ENCODE measurements around the gene ZNF212.

ZNF212 gene

GRCh38 chr7:149281508-149282330 lies 42.3 kb downstream of the ZNF212 start:
- no peak overlapping the region for H3K27ac Mint-ChIP-seq

GRCh38 chr7:149282331-149282655 lies 42.8 kb downstream of the ZNF212 start:
- H3K27ac Mint-ChIP-seq = peak overlapping the region; percentile 69

More at GRCh38 chr7:149281508-149282330, 42.3 kb downstream of the ZNF212 start:
- no peaks in the 10 kb centered on the region for H3K27me3 Mint-ChIP-seq
- peaks cover 32% of the 10 kb centered on the region for H3K4me1 Mint-ChIP-seq (ENCODE audit: low read depth)
- peaks cover 61% of the 10 kb centered on the region for H3K36me3 Mint-ChIP-seq (ENCODE audit: low read depth)
- no peak overlapping the region for H3K4me3 Mint-ChIP-seq
- DNase-seq = no peak
- no peaks in the 10 kb centered on the region for H3K9me3 Mint-ChIP-seq

DNA sequence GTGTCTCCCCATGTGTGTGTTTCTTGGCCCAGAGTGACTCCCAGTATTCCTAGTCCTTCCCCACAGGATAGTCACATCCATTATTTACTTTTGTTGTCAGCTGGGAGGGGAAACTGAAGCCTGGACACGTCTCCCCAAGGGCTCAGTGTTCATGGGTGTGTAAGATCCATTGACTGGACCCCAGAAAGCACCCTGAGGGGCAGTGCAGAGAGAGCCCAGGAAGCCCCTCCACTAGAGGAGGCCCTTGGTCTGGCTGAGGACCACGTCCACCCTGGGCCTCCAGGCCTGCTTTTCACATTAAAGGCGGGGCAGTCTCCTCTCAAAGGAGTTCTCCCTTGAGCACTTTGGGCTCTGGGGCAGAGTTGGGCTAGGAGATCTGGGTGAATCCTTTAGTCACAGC lies 43.9 kb downstream of the ZNF212 start:
- H3K36me3 Mint-ChIP-seq (ENCODE audit: low read depth) = peaks cover 56% of the 10 kb centered on the region
- H3K27me3 Mint-ChIP-seq = no peaks in the 10 kb centered on the region
- peak overlapping the region; percentile 55 for H3K27ac Mint-ChIP-seq
- no peaks in the 10 kb centered on the region for H3K9me3 Mint-ChIP-seq
- H3K4me3 Mint-ChIP-seq = no peak overlapping the region
- peaks cover 47% of the 10 kb centered on the region for H3K4me1 Mint-ChIP-seq (ENCODE audit: low read depth)
- DNase-seq = no peak

More at GRCh38 chr7:149282331-149282655, 42.8 kb downstream of the ZNF212 start:
- Mint-ChIP-seq H3K4me3 (no peak overlapping the region), H3K36me3 (ENCODE audit: low read depth) (peaks cover 56% of the 10 kb centered on the region), H3K27me3 (no peaks in the 10 kb centered on the region), H3K9me3 (no peaks in the 10 kb centered on the region), H3K4me1 (ENCODE audit: low read depth) (peaks cover 38% of the 10 kb centered on the region)
- DNase-seq = no peak

- no peaks in the 10 kb centered on the region for H3K27me3 Mint-ChIP-seq
- H3K4me3 Mint-ChIP-seq = no peak overlapping the region
- H3K9me3 Mint-ChIP-seq = no peaks in the 10 kb centered on the region
- H3K27ac Mint-ChIP-seq = peak overlapping the region; percentile 77
- H3K36me3 Mint-ChIP-seq (ENCODE audit: low read depth) = peaks cover 54% of the 10 kb centered on the region
- peak; percentile 52 for DNase-seq
- peaks cover 47% of the 10 kb centered on the region for H3K4me1 Mint-ChIP-seq (ENCODE audit: low read depth)
Measured at GRCh38 chr7:149284343-149284742, 44.9 kb downstream of the ZNF212 start.

GRCh38 chr7:149284850-149285585 lies 45.6 kb downstream of the ZNF212 start:
- Mint-ChIP-seq H3K27ac (peak overlapping the region; percentile 77), H3K27me3 (no peaks in the 10 kb centered on the region), H3K4me1 (ENCODE audit: low read depth) (peaks cover 47% of the 10 kb centered on the region), H3K4me3 (peak overlapping the region; percentile 83), H3K9me3 (no peaks in the 10 kb centered on the region), H3K36me3 (ENCODE audit: low read depth) (peaks cover 54% of the 10 kb centered on the region)
- DNase-seq = peak; percentile 99

- Mint-ChIP-seq H3K4me3 (peak overlapping the region; percentile 83), H3K9me3 (no peaks in the 10 kb centered on the region), H3K36me3 (ENCODE audit: low read depth) (peaks cover 52% of the 10 kb centered on the region), H3K27me3 (no peaks in the 10 kb centered on the region), H3K4me1 (ENCODE audit: low read depth) (peaks cover 47% of the 10 kb centered on the region), H3K27ac (peak overlapping the region; percentile 82)
- DNase-seq = no peak
Measured at GRCh38 chr7:149285603-149286002, 46.2 kb downstream of the ZNF212 start.

DNA sequence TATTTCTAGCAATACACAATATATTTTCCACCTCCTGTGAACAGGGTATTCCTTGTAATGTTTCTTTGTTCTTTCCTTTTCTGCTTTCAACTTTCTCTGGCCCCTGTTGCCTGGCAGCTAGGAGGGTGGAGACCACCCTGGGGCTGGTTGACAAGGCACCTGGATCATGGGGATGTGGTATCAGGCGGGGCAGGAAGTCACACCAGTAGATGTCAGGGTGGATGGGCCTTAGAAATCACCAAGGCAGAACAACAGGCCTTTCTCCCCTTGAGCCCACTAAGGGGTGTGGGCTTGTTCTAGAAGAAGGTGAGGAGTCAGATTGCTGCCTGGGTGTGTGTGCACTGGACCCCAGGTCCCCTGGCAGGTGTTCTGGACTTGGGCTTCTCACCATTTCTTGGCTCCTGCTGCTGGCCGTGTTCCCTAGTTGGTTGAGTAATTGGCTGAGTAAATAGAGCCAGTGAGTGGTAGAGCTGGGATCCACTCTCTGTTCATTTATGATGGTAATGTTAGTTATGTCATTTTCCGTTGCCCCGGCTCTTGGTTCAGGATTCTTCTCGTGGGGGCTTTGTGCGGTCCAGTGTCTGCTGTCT lies 47.5 kb downstream of the ZNF212 start:
- Mint-ChIP-seq H3K4me1 (ENCODE audit: low read depth) (peaks cover 50% of the 10 kb centered on the region), H3K27ac (no peak overlapping the region), H3K36me3 (ENCODE audit: low read depth) (peaks cover 46% of the 10 kb centered on the region), H3K9me3 (no peaks in the 10 kb centered on the region), H3K4me3 (no peak overlapping the region), H3K27me3 (no peaks in the 10 kb centered on the region)
- peak; percentile 15 for DNase-seq

DNA sequence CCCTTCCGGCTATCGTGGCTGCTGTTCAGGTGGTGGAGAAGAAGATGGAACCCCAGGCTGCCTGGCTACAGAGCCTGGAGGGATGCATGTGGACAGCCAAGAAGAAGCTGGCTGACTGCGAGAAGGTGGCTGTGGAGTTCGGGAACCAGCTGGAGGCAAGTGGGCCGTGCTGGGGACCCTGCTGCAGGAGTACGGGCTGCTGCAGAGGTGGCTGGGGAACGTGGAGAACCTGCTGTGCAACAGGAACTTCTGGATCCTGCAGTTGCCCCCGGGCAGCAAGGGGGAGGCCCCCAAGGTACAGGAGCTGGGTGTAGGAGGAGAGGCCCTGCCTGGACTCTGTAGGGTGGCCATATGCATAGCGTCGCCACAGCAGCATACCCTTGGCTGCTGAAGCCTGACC lies 48.2 kb downstream of the ZNF212 start:
- Mint-ChIP-seq H3K36me3 (ENCODE audit: low read depth) (peaks cover 47% of the 10 kb centered on the region), H3K4me1 (ENCODE audit: low read depth) (peaks cover 46% of the 10 kb centered on the region), H3K9me3 (no peaks in the 10 kb centered on the region), H3K4me3 (no peak overlapping the region), H3K27ac (no peak overlapping the region), H3K27me3 (no peaks in the 10 kb centered on the region)
- DNase-seq = no peak

DNA sequence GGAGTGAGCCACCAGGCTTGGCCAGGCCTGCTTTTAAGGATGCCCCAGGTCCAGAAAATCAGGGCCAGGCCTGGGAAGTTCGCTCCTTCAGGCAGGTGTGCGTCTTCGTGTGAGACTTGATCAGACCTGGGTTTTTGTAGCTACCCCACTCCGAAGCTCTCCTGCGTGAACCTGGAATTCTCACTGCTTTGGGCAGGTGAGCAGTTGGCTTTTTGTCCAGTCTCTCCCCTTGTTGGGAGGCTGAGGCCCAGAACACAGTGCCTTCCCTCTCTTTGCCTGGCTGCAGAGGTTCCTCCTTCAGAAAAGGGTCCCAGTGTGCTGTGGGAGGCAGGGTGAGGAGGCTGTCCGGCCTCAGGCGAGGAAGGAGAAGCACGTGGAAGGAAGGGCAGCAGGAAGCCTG lies 49.8 kb downstream of the ZNF212 start:
- Mint-ChIP-seq H3K4me3 (no peak overlapping the region), H3K27ac (no peak overlapping the region)

GRCh38 chr7:149289856-149290255 lies 50.4 kb downstream of the ZNF212 start:
- no peak for DNase-seq
- Mint-ChIP-seq H3K27me3 (no peaks in the 10 kb centered on the region), H3K9me3 (no peaks in the 10 kb centered on the region), H3K27ac (no peak overlapping the region), H3K4me3 (no peak overlapping the region), H3K4me1 (ENCODE audit: low read depth) (peaks cover 33% of the 10 kb centered on the region), H3K36me3 (ENCODE audit: low read depth) (peaks cover 53% of the 10 kb centered on the region)

More for the DNA sequence above, 49.8 kb downstream of the ZNF212 start:
- H3K4me1 Mint-ChIP-seq (ENCODE audit: low read depth) = peaks cover 39% of the 10 kb centered on the region
- no peaks in the 10 kb centered on the region for H3K9me3 Mint-ChIP-seq
- no peak for DNase-seq
- H3K27me3 Mint-ChIP-seq = no peaks in the 10 kb centered on the region
- H3K36me3 Mint-ChIP-seq (ENCODE audit: low read depth) = peaks cover 52% of the 10 kb centered on the region

GRCh38 chr7:149291036-149291780 lies 51.8 kb downstream of the ZNF212 start:
- Mint-ChIP-seq H3K4me3 (no peak overlapping the region), H3K36me3 (ENCODE audit: low read depth) (peaks cover 59% of the 10 kb centered on the region), H3K27me3 (no peaks in the 10 kb centered on the region), H3K9me3 (no peaks in the 10 kb centered on the region), H3K27ac (peak overlapping the region; percentile 77), H3K4me1 (ENCODE audit: low read depth) (peaks cover 27% of the 10 kb centered on the region)
- DNase-seq = no peak

DNA sequence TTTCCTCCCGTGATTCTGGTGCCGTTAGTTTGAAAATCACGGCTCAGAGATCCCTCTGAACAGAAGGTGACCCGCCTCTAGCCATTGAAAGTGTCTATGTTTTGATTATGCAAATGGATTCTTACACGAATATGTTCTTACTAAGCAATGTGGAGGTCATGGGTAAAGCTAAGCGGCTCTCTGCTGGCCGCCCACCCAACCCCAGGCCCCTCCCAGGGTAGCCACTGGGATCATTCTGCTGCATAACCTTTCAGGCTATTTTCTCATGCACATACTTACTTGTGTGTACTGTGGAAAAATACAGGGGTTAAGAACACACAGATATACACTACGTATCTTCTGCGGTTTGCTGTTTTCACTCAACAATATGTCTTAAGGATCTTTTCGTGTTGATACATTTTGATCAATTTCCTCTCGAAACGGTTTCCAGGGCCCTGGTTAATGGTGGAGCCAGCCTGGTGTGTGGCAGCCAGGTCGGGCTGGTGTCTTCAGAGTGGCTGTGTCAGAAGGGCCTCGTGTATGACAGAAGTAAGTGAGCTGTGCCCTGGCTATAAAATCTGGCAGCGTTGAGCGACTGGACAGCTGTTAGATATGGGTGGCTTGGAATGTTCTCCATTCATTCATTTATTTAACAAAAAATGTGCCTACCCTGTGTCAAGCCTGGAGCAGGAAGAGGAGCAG lies 52.5 kb downstream of the ZNF212 start:
- no peak overlapping the region for H3K27ac Mint-ChIP-seq
- peaks cover 62% of the 10 kb centered on the region for H3K36me3 Mint-ChIP-seq (ENCODE audit: low read depth)
- no peak overlapping the region for H3K4me3 Mint-ChIP-seq
- H3K9me3 Mint-ChIP-seq = no peaks in the 10 kb centered on the region
- peaks cover 26% of the 10 kb centered on the region for H3K4me1 Mint-ChIP-seq (ENCODE audit: low read depth)
- no peak for DNase-seq
- H3K27me3 Mint-ChIP-seq = no peaks in the 10 kb centered on the region

- Mint-ChIP-seq H3K27ac (no peak overlapping the region), H3K27me3 (no peaks in the 10 kb centered on the region), H3K4me1 (ENCODE audit: low read depth) (peaks cover 26% of the 10 kb centered on the region), H3K4me3 (no peak overlapping the region), H3K36me3 (ENCODE audit: low read depth) (peaks cover 65% of the 10 kb centered on the region), H3K9me3 (no peaks in the 10 kb centered on the region)
- no peak for DNase-seq
Measured at GRCh38 chr7:149292462-149292823, 53.0 kb downstream of the ZNF212 start.

GRCh38 chr7:149293338-149293737 lies 53.9 kb downstream of the ZNF212 start:
- DNase-seq = no peak
- H3K27me3 Mint-ChIP-seq = no peaks in the 10 kb centered on the region
- H3K9me3 Mint-ChIP-seq = no peaks in the 10 kb centered on the region
- H3K4me3 Mint-ChIP-seq = no peak overlapping the region
- peaks cover 57% of the 10 kb centered on the region for H3K36me3 Mint-ChIP-seq (ENCODE audit: low read depth)
- peak overlapping the region; percentile 38 for H3K27ac Mint-ChIP-seq
- peaks cover 28% of the 10 kb centered on the region for H3K4me1 Mint-ChIP-seq (ENCODE audit: low read depth)

All from activated T-cell treated with anti-CD3 and anti-CD28 coated beads, Interleukin-2, amount 50 U/mL, for 24 hours (primary cell).